Spinal cord (tissue), 10 donors: ENCODE results near the gene LRRC10B. TPM values are rescaled to one million over a fixed set of nuclear protein-coding genes. Genes with fewer than 3 reads are reported as not detected.
A peak's percentile ranks its signal among the peaks of the same experiment; 100 is the strongest.

Experiments
- DNase-seq, 6 donors: peaks; one replicate each; pipeline versions ENCODE4 v3.0.0 to v3.0.0-alpha.2; 2013 to 2015; ENCODE audit warnings: low spot score in 6 of 6, low read depth in 4 of 6
- H3K27ac ChIP-seq: one replicate; pipeline ENCODE4 v1.5.1; 2013; ENCODE audit warnings: low read depth, low read length, control low read depth
- H3K27me3 ChIP-seq: one replicate; pipeline ENCODE4 v1.6.1; 2013; ENCODE audit warnings: low read length; ENCODE audit not compliant: control insufficient read depth, insufficient read depth
- H3K36me3 ChIP-seq: one replicate; pipeline ENCODE4 v1.6.1; 2013; ENCODE audit warnings: low read length; ENCODE audit not compliant: control insufficient read depth, insufficient read depth
- H3K4me1 ChIP-seq: one replicate; pipeline ENCODE4 v1.6.1; 2013; ENCODE audit warnings: low read length; ENCODE audit not compliant: control insufficient read depth, insufficient read depth
- H3K4me3 ChIP-seq: one replicate; pipeline ENCODE4 v1.5.1; 2013; ENCODE audit warnings: low read depth, low read length, control low read depth
- H3K9me3 ChIP-seq: one replicate; pipeline ENCODE4 v1.6.1; 2013; ENCODE audit warnings: low read length; ENCODE audit not compliant: control insufficient read depth, insufficient read depth
- WGBS: methylation state at CpG from one replicate; pipeline ENCODE4 v1.1.5; 2013; ENCODE audit warnings: missing lambda C conversion rate; ENCODE audit not compliant: insufficient coverage; 5-methylcytosine and 5-hydroxymethylcytosine counted together
- polyA plus RNA-seq, 2 donors: library from polyadenylated mRNA; unstranded; fragments of 120-200 nt; gene quantifications; one replicate each; pipeline ENCODE4 v1.2.1, GENCODE V29; 2013; ENCODE audit not compliant: insufficient read length in 2 of 2
- total RNA-seq, 2 donors: library from RNA; depleted of rRNA in 1 of 2; stranded (reverse); fragments of 120-200 nt in 1 of 2; fragments of >200 nt in 1 of 2; gene quantifications; one replicate each; pipeline versions ENCODE4 v1.2.3 to v1.2.4, GENCODE V29; 2013 to 2014
- donor health status: healthy.

LRRC10B gene
- total and polyA plus RNA-seq, 4 donors, result 1.4 to 11.8 (median 7.3) TPM

DNA sequence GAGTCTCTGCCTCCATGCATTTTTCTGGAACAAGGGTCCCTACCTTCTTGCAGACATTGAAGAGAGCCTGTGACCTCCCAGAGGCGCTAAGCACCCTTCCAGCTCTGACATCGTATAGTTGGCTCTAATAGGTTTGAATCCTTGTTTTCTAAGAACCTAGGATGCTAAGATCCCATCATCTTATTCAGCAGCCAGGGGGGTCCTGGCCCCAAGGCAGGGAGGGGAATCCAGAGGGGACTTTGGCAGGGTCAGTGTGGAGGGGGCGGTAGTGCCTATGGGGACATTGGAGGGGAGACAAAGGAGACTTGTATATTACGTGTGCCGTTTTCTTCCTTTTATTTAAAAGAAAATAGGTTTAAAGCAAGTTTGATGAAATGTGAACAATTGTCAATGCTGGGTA, 3.4 kb upstream of the LRRC10B start:
- peaks cover 1% of the 10 kb centered on the region for H3K36me3 ChIP-seq
- H3K27me3 ChIP-seq, result peaks cover 21% of the 10 kb centered on the region
- H3K4me1 ChIP-seq, result peaks cover 43% of the 10 kb centered on the region
- WGBS, result 29% methylated on average over 1 of the region's 5 CpGs
- no peak for DNase-seq
- no peak overlapping the region for H3K4me3 ChIP-seq
- H3K9me3 ChIP-seq, result no peaks in the 10 kb centered on the region
- peak overlapping the region; percentile 73 for H3K27ac ChIP-seq

DNA sequence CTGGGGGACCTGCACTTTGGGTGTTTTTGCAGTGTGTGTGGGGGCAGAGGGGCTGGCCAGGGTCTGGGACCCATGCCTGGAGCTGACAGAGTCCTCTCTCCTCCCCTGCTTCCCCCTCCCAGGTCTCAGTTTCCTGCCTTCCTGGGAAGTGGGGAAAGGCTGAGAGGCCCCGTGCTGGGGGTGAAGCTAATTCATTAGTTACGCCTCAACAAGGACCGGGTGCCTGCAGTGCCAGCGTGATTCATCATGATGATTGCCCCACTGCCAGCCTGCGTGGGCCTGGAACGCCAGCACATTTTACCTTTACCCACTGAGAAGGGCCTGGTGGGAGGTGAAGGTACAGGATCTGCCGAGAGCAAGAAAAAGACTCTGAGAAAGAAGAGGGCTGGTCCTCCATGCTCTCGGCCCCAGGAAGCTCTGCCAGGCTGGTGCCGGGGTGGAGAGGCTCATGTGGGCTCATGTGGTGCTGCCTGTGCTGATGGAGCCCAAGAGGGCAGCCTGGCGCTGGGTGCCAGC, 2.9 kb upstream of the LRRC10B start:
- Histone ChIP-seq H3K27me3 (peaks cover 25% of the 10 kb centered on the region), H3K36me3 (peaks cover 4% of the 10 kb centered on the region), H3K27ac (peak overlapping the region; percentile 73), H3K4me1 (peaks cover 49% of the 10 kb centered on the region), H3K9me3 (no peaks in the 10 kb centered on the region), H3K4me3 (no peak overlapping the region)
- peak in 2 of 6 donors; percentile 56 to 83 for DNase-seq
- WGBS, result 13% methylated on average over 7 of the region's 10 CpGs

- WGBS, result 14% methylated on average over 9 of the region's 14 CpGs
- Histone ChIP-seq H3K27me3 (peaks cover 25% of the 10 kb centered on the region), H3K9me3 (no peaks in the 10 kb centered on the region), H3K4me1 (peaks cover 61% of the 10 kb centered on the region), H3K4me3 (no peak overlapping the region), H3K36me3 (peaks cover 4% of the 10 kb centered on the region), H3K27ac (peak overlapping the region; percentile 25)
- DNase-seq, result peak in 1 of 6 donors; percentile 30
These were observed 1.4 kb upstream of the LRRC10B start for GRCh38 chr11:61507012-61507768.

DNA sequence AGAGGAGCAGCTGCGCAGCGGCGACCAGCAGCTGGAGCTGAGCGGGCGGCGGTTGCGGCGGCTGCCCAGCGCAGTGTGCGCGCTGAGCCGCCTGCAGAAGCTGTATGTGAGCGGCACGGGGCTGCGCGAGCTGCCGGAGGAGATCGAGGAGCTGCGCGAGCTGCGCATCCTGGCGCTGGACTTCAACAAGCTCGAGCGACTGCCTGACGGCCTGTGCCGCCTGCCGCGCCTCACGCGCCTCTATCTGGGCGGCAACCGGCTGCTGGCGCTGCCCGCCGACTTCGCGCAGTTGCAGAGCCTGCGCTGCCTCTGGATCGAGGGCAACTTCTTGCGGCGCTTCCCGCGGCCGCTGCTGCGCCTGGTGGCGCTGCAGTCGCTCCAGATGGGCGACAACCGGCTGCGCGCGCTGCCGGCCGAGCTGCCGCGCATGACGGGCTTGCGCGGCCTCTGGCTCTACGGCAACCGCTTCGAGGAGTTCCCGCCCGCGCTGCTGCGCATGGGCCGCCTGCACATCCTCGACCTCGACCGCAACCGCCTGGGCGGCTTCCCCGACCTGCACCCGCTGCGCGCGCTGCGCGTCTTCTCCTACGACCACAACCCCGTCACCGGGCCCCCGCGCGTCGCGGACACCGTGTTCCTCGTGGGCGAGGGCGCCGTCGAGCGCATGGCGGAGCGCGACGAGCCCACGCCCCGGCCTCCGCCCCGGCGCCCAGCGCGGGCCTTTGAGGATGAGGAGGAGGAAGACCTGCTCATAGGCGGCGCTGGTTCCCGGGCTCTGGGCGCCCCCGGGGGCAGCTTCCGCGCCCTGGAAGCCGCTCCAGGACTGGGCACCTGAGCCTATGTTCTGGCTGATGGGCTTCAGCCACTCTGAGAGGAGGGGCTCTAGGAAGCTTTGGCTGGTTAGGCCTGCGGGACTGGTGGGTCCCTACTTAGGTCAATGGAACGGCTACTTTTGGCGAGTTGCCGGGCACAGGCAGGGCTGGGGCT, 787 bp downstream of the LRRC10B start:
- Histone ChIP-seq H3K4me1 (peaks cover 77% of the 10 kb centered on the region), H3K4me3 (peak overlapping the region; percentile 35), H3K27me3 (peaks cover 25% of the 10 kb centered on the region), H3K36me3 (peaks cover 12% of the 10 kb centered on the region), H3K9me3 (no peaks in the 10 kb centered on the region), H3K27ac (no peak overlapping the region)
- WGBS, result 4% methylated on average over 117 of the region's 117 CpGs
- peak in 2 of 6 donors; percentile 92 to 93 for DNase-seq

GRCh38 chr11:61510166-61510919, 1.8 kb downstream of the LRRC10B start:
- 58% methylated on average over 7 of the region's 16 CpGs for WGBS
- H3K36me3 ChIP-seq, result peaks cover 12% of the 10 kb centered on the region

DNA sequence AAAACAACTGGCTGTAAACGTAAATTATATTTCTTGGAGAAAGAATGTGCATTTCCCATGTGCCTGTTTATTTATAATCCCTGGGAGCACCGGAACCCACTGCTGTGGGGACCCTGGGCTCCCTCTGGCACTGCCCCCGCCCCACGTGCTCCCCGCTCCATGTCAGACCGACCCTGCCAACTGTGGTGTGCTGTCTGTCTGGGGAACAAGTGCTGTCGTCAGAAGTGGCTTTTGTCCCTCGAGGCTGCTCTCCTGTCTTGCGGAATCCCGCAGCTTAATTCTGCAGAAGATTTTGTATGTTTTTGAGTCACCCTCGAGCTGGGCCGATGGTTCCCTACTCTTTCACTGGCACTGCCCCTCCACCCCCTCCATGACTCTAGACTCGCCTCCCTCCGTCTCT, 2.4 kb downstream of the LRRC10B start:
- peak overlapping the region; percentile 73 for H3K27ac ChIP-seq
- no peak overlapping the region for H3K4me3 ChIP-seq
- H3K36me3 ChIP-seq, result peaks cover 17% of the 10 kb centered on the region
- H3K9me3 ChIP-seq, result no peaks in the 10 kb centered on the region
- 26% methylated on average over 8 of the region's 14 CpGs for WGBS
- H3K4me1 ChIP-seq, result peaks cover 77% of the 10 kb centered on the region
- DNase-seq, result peak in 1 of 6 donors; percentile 36
- peaks cover 24% of the 10 kb centered on the region for H3K27me3 ChIP-seq

More at GRCh38 chr11:61510166-61510919, 1.8 kb downstream of the LRRC10B start:
- peak overlapping the region; percentile 5 for H3K4me3 ChIP-seq
- H3K27ac ChIP-seq, result peak overlapping the region; percentile 73
- peaks cover 78% of the 10 kb centered on the region for H3K4me1 ChIP-seq
- DNase-seq, result no peak
- no peaks in the 10 kb centered on the region for H3K9me3 ChIP-seq
- H3K27me3 ChIP-seq, result peaks cover 25% of the 10 kb centered on the region

DNA sequence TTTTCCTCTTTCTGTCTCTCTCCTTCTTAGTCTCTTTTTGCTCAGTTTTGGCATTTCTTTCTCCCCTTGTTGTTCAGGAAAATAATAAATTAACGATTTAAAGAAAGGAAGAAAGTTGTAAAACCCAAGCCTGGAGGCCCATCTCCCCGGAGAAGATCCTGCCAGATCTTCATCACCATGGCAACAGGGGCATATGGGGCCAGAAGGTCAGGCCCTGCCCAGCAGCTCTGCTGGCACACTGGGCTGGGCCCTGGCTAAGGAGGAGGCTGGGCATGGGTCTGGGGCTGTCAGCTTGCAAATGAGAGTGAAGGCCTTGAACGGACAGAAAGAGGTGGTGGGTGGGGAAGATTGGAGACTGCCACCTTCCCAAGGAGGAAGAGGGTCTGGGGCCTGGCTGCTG, 2.8 kb downstream of the LRRC10B start:
- peak overlapping the region; percentile 73 for H3K27ac ChIP-seq

GRCh38 chr11:61512435-61512834, 3.9 kb downstream of the LRRC10B start:
- Histone ChIP-seq H3K27me3 (peaks cover 19% of the 10 kb centered on the region), H3K36me3 (peaks cover 19% of the 10 kb centered on the region), H3K27ac (no peak overlapping the region), H3K4me1 (peaks cover 81% of the 10 kb centered on the region), H3K4me3 (no peak overlapping the region), H3K9me3 (no peaks in the 10 kb centered on the region)
- DNase-seq, result no peak
- 58% methylated on average over 4 of the region's 4 CpGs for WGBS

More for the DNA sequence above, 2.8 kb downstream of the LRRC10B start:
- H3K36me3 ChIP-seq, result peaks cover 19% of the 10 kb centered on the region
- 24% methylated on average over 2 of the region's 3 CpGs for WGBS
- no peak overlapping the region for H3K4me3 ChIP-seq
- H3K27me3 ChIP-seq, result peaks cover 22% of the 10 kb centered on the region
- H3K9me3 ChIP-seq, result no peaks in the 10 kb centered on the region
- peak in 2 of 6 donors; percentile 48 to 62 for DNase-seq
- H3K4me1 ChIP-seq, result peaks cover 77% of the 10 kb centered on the region
